ENCODE results near the gene DHX30. TPM values are rescaled to one million over a fixed set of nuclear protein-coding genes. Genes with fewer than 3 reads are reported as not detected.
A peak's percentile ranks its signal among the peaks of the same experiment; 100 is the strongest.

DHX30 gene
- total and polyA plus RNA-seq, 8 donors: 22.6 to 56.2 (median 43.9) TPM

DNA sequence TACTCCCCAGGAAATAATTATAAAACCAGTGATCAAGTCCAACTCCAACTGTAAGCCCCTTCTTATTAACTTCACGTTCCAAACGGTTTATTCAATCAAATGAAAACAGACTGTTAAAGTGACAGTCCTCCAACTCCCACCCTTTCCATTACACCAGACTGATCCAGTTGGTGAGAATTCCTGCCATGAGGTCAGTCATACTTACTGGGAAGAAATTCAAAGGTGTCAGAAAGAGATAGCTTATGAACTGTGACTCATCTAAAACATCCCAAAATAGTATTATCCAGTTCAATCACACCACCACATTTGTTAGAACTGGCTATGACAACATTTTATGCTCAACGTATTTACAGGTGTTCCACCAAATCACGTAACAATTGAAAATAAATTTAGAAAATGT, 40.7 kb upstream of the DHX30 start:
- Histone ChIP-seq H3K36me3 (peaks cover 0 to 45% (median 35%) of the 10 kb centered on the region in 4 donors), H3K4me1 (peaks cover 0 to 6% (median 0%) of the 10 kb centered on the region in 4 donors), H3K27ac (no peak overlapping the region), H3K9me3 (no peaks in the 10 kb centered on the region), H3K4me3 (no peak overlapping the region), H3K27me3 (no peaks in the 10 kb centered on the region)
- no peak for TF ChIP-seq EP300 (IDR thresholded peaks at IDR 0.05)
- TF ChIP-seq, protein P1, sequence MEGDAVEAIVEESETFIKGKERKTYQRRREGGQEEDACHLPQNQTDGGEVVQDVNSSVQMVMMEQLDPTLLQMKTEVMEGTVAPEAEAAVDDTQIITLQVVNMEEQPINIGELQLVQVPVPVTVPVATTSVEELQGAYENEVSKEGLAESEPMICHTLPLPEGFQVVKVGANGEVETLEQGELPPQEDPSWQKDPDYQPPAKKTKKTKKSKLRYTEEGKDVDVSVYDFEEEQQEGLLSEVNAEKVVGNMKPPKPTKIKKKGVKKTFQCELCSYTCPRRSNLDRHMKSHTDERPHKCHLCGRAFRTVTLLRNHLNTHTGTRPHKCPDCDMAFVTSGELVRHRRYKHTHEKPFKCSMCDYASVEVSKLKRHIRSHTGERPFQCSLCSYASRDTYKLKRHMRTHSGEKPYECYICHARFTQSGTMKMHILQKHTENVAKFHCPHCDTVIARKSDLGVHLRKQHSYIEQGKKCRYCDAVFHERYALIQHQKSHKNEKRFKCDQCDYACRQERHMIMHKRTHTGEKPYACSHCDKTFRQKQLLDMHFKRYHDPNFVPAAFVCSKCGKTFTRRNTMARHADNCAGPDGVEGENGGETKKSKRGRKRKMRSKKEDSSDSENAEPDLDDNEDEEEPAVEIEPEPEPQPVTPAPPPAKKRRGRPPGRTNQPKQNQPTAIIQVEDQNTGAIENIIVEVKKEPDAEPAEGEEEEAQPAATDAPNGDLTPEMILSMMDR (IDR thresholded peaks at IDR 0.05): no peak
- TF ChIP-seq POLR2AphosphoS5 (IDR thresholded peaks at IDR 0.05): no peak
- no peak for TF ChIP-seq POLR2A (IDR thresholded peaks at IDR 0.05)
- intact Hi-C loops (cut with DNase I; ENCODE audit: low total_unique reads): no loop called here
- 48 to 59% (median 55%) methylated on average over 4 of the region's 4 CpGs for WGBS, 5 donors
- no peak for DNase-seq

DNA sequence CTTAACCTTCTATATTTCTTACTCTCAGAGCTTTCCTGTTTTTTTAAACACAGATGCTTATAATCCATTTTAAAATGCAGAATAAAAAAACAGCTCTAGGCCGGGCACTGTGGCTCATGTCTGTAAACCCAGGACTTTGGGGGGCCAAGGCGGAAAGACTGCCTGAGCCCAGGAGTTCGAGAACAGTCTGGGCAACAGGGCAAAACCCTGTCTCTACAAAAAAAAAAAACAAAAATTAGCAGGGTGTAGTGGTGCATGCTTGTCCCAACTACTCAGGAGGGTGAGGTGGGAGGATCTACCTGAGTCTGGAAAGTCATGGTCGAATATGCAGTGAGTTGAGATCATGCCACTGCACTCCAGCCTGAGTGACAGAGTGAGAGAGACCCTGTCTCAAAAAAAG, 36.8 kb upstream of the DHX30 start:
- H3K4me1 ChIP-seq: peaks cover 0 to 6% (median 0%) of the 10 kb centered on the region in 4 donors
- no peaks in the 10 kb centered on the region for H3K9me3 ChIP-seq
- peak in 1 of 2 donors; percentile 14 for DNase-seq
- H3K27ac ChIP-seq: no peak overlapping the region
- WGBS, 5 donors: 76 to 92% (median 87%) methylated on average over 4 of the region's 4 CpGs
- H3K27me3 ChIP-seq: no peaks in the 10 kb centered on the region
- intact Hi-C loops (cut with DNase I; ENCODE audit: low total_unique reads): no loop called here
- H3K4me3 ChIP-seq: no peak overlapping the region
- peaks cover 0 to 47% (median 44%) of the 10 kb centered on the region in 4 donors for H3K36me3 ChIP-seq
- TF ChIP-seq EP300 (IDR thresholded peaks at IDR 0.05): no peak

DNA sequence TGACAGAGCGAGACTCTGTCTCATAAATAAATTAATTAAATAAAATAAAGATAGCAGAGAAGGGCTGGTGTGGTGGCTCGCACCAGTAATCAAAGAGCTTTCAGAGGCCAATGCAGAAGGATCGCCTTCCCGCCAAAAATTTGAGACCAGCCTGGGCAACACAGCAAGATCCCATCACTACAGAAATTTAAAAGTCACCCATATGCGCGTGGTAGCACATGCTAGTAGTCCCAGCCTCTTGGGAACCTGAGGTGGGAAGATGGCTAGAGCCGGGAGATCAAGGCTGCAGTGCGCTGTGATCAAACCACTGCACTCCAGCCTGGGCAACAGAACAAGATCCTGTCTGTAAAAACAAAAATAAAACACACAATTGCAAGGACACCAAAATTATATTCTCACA, 30.9 kb upstream of the DHX30 start:
- Histone ChIP-seq H3K4me1 (peaks cover 0 to 30% (median 16%) of the 10 kb centered on the region in 4 donors), H3K27me3 (no peaks in the 10 kb centered on the region), H3K9me3 (no peaks in the 10 kb centered on the region), H3K27ac (no peak overlapping the region), H3K4me3 (no peak overlapping the region), H3K36me3 (peaks cover 11 to 43% (median 39%) of the 10 kb centered on the region in 4 donors)
- 96 to 100% (median 98%) methylated on average over 8 of the region's 8 CpGs for WGBS, 5 donors
- no peak for DNase-seq
- intact Hi-C loops (cut with DNase I; ENCODE audit: low total_unique reads): no loop called here
- TF ChIP-seq POLR2A (IDR thresholded peaks at IDR 0.05) (no peak), EP300 (IDR thresholded peaks at IDR 0.05) (no peak), POLR2AphosphoS5 (IDR thresholded peaks at IDR 0.05) (no peak)
- TF ChIP-seq, protein P1 (IDR thresholded peaks at IDR 0.05): no peak

DNA sequence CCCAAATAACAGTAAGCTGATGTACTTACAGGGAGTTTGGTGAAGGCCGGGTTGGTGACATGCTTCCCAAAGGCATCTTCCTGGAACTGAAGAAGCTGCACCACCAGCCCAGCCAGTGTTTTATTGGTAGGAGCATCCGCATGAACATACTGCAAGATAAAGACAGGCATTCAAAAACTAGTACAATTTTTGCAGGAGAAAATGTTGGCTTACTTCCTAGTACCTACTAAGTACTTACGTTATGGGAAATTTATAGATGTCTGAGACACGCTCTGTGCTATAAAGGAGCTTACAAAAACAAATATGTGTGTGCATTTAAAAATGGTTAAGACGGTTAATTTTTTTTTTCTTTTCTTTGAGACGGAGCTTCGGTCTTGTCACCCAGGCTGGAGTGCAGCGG, 30.1 kb upstream of the DHX30 start:
- TF ChIP-seq POLR2A (IDR thresholded peaks at IDR 0.05) (no peak), POLR2AphosphoS5 (IDR thresholded peaks at IDR 0.05) (no peak), EP300 (IDR thresholded peaks at IDR 0.05) (no peak)
- TF ChIP-seq, protein P1 (IDR thresholded peaks at IDR 0.05): no peak
- Histone ChIP-seq H3K36me3 (peaks cover 11 to 39% (median 37%) of the 10 kb centered on the region in 4 donors), H3K9me3 (no peaks in the 10 kb centered on the region), H3K4me1 (peaks cover 0 to 37% (median 20%) of the 10 kb centered on the region in 4 donors), H3K4me3 (no peak overlapping the region), H3K27ac (no peak overlapping the region), H3K27me3 (no peaks in the 10 kb centered on the region)
- no peak for DNase-seq
- intact Hi-C loops (cut with DNase I; ENCODE audit: low total_unique reads): no loop called here
- WGBS, 5 donors: 80 to 89% (median 86%) methylated on average over 8 of the region's 8 CpGs

DNA sequence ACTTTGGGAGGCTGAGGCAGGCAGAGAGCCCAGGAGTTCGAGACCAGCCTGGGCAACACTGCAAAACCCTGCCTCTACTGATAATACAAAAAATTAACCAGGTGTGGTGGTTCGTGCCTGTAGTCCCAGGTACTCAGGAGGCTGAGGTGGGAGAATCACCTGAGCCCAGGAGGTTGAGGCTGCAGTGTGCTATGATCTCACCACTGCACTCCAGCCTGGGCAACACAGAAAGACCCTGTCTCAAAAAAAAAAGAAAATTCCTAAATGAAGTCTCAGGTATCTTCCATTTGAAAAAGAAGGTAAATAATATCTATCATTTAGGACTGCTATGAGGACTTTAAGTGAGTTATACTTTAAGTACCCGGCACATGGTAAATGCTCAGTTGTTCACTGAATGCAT, 24.2 kb upstream of the DHX30 start:
- WGBS, 5 donors: 79 to 86% (median 85%) methylated on average over 3 of the region's 3 CpGs

More for the DNA sequence above, 24.2 kb upstream of the DHX30 start:
- Histone ChIP-seq H3K36me3 (no peaks in the 10 kb centered on the region), H3K4me3 (no peak overlapping the region), H3K27ac (peak overlapping the region in 1 of 5 donors; percentile 27), H3K9me3 (no peaks in the 10 kb centered on the region), H3K27me3 (no peaks in the 10 kb centered on the region), H3K4me1 (peaks cover 27 to 76% (median 54%) of the 10 kb centered on the region in 4 donors)
- intact Hi-C loops (cut with DNase I; ENCODE audit: low total_unique reads): no loop called here
- TF ChIP-seq, protein P1 (IDR thresholded peaks at IDR 0.05): no peak
- TF ChIP-seq EP300 (IDR thresholded peaks at IDR 0.05): no peak
- no peak for DNase-seq
